SK-N-SH (cell line): ENCODE data around the gene PGK1. TPM values are rescaled to one million over a fixed set of nuclear protein-coding genes. Genes with fewer than 3 reads are reported as not detected.
"Not testable (repeated sequence)": the region's sequence is repeated elsewhere in the genome, so short reads cannot be mapped to it uniquely, and the experiment has no call there.

Source experiments
- CTCF ChIA-PET: fragments of 300-600, 350-600 bp; formaldehyde crosslinking; extraction: SDS; loops from one replicate; lab custom pipeline; 2021; lab: Yijun Ruan, JAX
- POLR2A ChIA-PET: fragments of 350-600 bp; sonication (Branson Sonifier 250); formaldehyde crosslinking; extraction: SDS; loops from one replicate; lab custom pipeline; 2020; ENCODE audit warnings: antibody characterized with exemption, inconsistent platforms; lab: Yijun Ruan, JAX
- DNase-seq: peaks from one replicate; pipeline ENCODE4 v3.0.0; 2012
- H2AFZ ChIP-seq: fragments of 200-600 bp; sonication (generic); 2 replicates; pipeline ENCODE4 v1.8.1; 2016; ENCODE audit warnings: antibody characterized with exemption, mild to moderate bottlenecking, low read depth
- H3F3A ChIP-seq: fragments of 200-600 bp; sonication (generic); replicated peaks from 2 replicates; pipeline ENCODE3; 2016; ENCODE audit warnings: antibody characterized with exemption, mild to moderate bottlenecking; ENCODE audit not compliant: insufficient read depth
- H3K27ac ChIP-seq, 2 experiments: fragments of 200-500 bp in 1 of 2; fragments of 200-600 bp in 1 of 2; sonication (Bioruptor generic) in 1 of 2; sonication (generic), shearing (Covaris generic) in 1 of 2; 2 replicates each; pipeline versions ENCODE4 v1.5.1 to v1.6.1; 2014 to 2016; ENCODE audit warnings: low read depth in 2 of 2, inconsistent platforms in 1 of 2, low read length in 1 of 2, mild to moderate bottlenecking in 1 of 2, mixed read lengths in 1 of 2
- H3K27me3 ChIP-seq: fragments of 200-600 bp; sonication (generic), shearing (Covaris generic); 2 replicates; pipeline ENCODE4 v1.6.1; 2016; ENCODE audit warnings: mixed run types; ENCODE audit not compliant: insufficient read depth
- H3K36me3 ChIP-seq, 2 experiments: fragments of 200-500 bp in 1 of 2; fragments of 200-600 bp in 1 of 2; sonication (Bioruptor generic) in 1 of 2; sonication (generic) in 1 of 2; replicated peaks in 1 of 2; 2 replicates each; pipeline versions ENCODE3 to v1.5.1; 2014 to 2016; ENCODE audit warnings: low read length in 1 of 2, mild to moderate bottlenecking in 1 of 2; ENCODE audit not compliant: insufficient read depth in 2 of 2, control insufficient read depth in 1 of 2
- H3K4me1 ChIP-seq, 2 experiments: fragments of 200-500 bp in 1 of 2; fragments of 200-600 bp in 1 of 2; sonication (Bioruptor generic) in 1 of 2; sonication (generic), shearing (Covaris generic) in 1 of 2; 2 replicates each; pipeline versions ENCODE4 v1.5.1 to v1.6.1; 2014 to 2016; ENCODE audit warnings: low read depth in 1 of 2, low read length in 1 of 2, mixed run types in 1 of 2; ENCODE audit not compliant: insufficient read depth in 2 of 2, control insufficient read depth in 1 of 2
- H3K4me2 ChIP-seq: fragments of 200-600 bp; sonication (generic), shearing (Covaris generic); 2 replicates; pipeline ENCODE4 v1.6.1; 2017; ENCODE audit warnings: mixed run types
- H3K4me3 ChIP-seq, 2 experiments: fragments of 200-500 bp in 1 of 2; fragments of 200-600 bp in 1 of 2; sonication (Bioruptor generic) in 1 of 2; sonication (generic), shearing (Covaris generic) in 1 of 2; 2 replicates each; pipeline versions ENCODE4 v1.5.1 to v1.8.1; 2014 to 2016; ENCODE audit warnings: low read depth in 2 of 2, inconsistent platforms in 1 of 2, low read length in 1 of 2, mild to moderate bottlenecking in 1 of 2, mixed read lengths in 1 of 2, moderate library complexity in 1 of 2
- H3K79me2 ChIP-seq: fragments of 200-600 bp; sonication (generic); 2 replicates; pipeline ENCODE4 v1.8.1; 2017; ENCODE audit warnings: mild to moderate bottlenecking; ENCODE audit not compliant: insufficient read depth
- H3K9ac ChIP-seq: fragments of 200-600 bp; sonication (generic); 2 replicates; pipeline ENCODE4 v1.6.1; 2017; ENCODE audit warnings: mixed run types
- H3K9me2 ChIP-seq: fragments of 200-600 bp; sonication (generic); 2 replicates; pipeline ENCODE4 v1.6.1; 2017; ENCODE audit warnings: mixed run types
- H3K9me3 ChIP-seq: fragments of 200-600 bp; sonication (generic); 2 replicates; pipeline ENCODE4 v1.6.1; 2017; ENCODE audit warnings: mixed run types, mild to moderate bottlenecking, moderate library complexity
- H4K20me1 ChIP-seq: fragments of 200-600 bp; sonication (generic); 2 replicates; pipeline ENCODE4 v1.6.1; 2017; ENCODE audit warnings: mild to moderate bottlenecking, mixed run types; ENCODE audit not compliant: insufficient read depth
- EP300 ChIP-seq, 2 experiments: IDR thresholded peaks; 2 replicates each; pipeline versions ENCODE4 v1.4.0 to v1.6.1; 2012; ENCODE audit warnings: borderline replicate concordance in 1 of 2, low read depth in 1 of 2, low read length in 1 of 2
- FOXJ3 ChIP-seq: sonication (generic); formaldehyde crosslinking; IDR thresholded peaks from 2 replicates; pipeline ENCODE4 v1.5.1; 2020; ENCODE audit warnings: mild to moderate bottlenecking, missing genetic modification reagents
- GATA2 ChIP-seq: sonication (generic); formaldehyde crosslinking; IDR thresholded peaks from 2 replicates; pipeline ENCODE4 v1.5.0; 2020; ENCODE audit warnings: mild to moderate bottlenecking, missing genetic modification reagents
- NRF1 ChIP-seq: IDR thresholded peaks from 2 replicates; pipeline ENCODE4 v1.6.1; 2012; ENCODE audit warnings: low read depth, mild to moderate bottlenecking, low read length
- RAD21 ChIP-seq: IDR thresholded peaks from 2 replicates; pipeline ENCODE4 v1.6.1; 2012; ENCODE audit warnings: mild to moderate bottlenecking, low read length
- RCOR1 ChIP-seq: fragments of 150-350 bp; IDR thresholded peaks from 2 replicates; pipeline ENCODE4 v1.6.1; 2017; ENCODE audit warnings: antibody characterized with exemption, low read length
- RXRA ChIP-seq: IDR thresholded peaks from 2 replicates; pipeline ENCODE4 v1.4.0; 2012; ENCODE audit warnings: low read depth, mild to moderate bottlenecking, borderline replicate concordance
- TAF1 ChIP-seq: IDR thresholded peaks from 2 replicates; pipeline ENCODE4 v1.6.1; 2012; ENCODE audit warnings: low read depth, mild to moderate bottlenecking, low read length, moderate library complexity, borderline replicate concordance
- TCF12 ChIP-seq: IDR thresholded peaks from 2 replicates; pipeline ENCODE4 v1.4.0; 2012
- TEAD4 ChIP-seq: IDR thresholded peaks from 2 replicates; pipeline ENCODE4 v1.4.0; 2012; ENCODE audit warnings: mild to moderate bottlenecking, borderline replicate concordance; ENCODE audit not compliant: insufficient read depth
- USF2 ChIP-seq: fragments of 150-350 bp; IDR thresholded peaks from 2 replicates; pipeline ENCODE4 v1.6.1; 2017; ENCODE audit warnings: antibody characterized with exemption, low read length, low read depth, borderline replicate concordance
- YY1 ChIP-seq: IDR thresholded peaks from 2 replicates; pipeline ENCODE4 v1.4.0; 2012; ENCODE audit warnings: low read depth, mild to moderate bottlenecking
- WGBS: methylation state at CpG from one replicate; pipeline ENCODE4 v1.1.6; 2017; ENCODE audit warnings: low lambda C conversion rate; 5-methylcytosine and 5-hydroxymethylcytosine counted together
- polyA plus RNA-seq, 3 experiments: library from polyadenylated mRNA; depleted of rRNA; stranded (reverse); fragments of >200 nt; gene quantifications; 2 replicates each; pipeline ENCODE4 v1.2.3, GENCODE V29; 2012

PGK1 gene
- polyA plus RNA-seq, 1 of the 3 experiments (the other 2 are of a cell fraction): 260 TPM

- H2AFZ ChIP-seq, H3K4me1 ChIP-seq, POLR2A ChIA-PET, H3K27ac ChIP-seq, H3K36me3 ChIP-seq, H3K27me3 ChIP-seq, H3F3A ChIP-seq, H3K9me2 ChIP-seq, DNase-seq, H3K4me3 ChIP-seq, H3K79me2 ChIP-seq, CTCF ChIA-PET, H4K20me1 ChIP-seq, H3K9me3 ChIP-seq, H3K9ac ChIP-seq, H3K4me2 ChIP-seq: not testable (repeated sequence)
- 0% methylated on average over 1 of the region's 2 CpGs for WGBS
Observed at GRCh38 chrX:78157373-78157772, 53.3 kb downstream of the PGK1 start.

GRCh38 chrX:78157846-78158245, 53.8 kb downstream of the PGK1 start:
- WGBS: 11% methylated on average over 7 of the region's 10 CpGs

DNA sequence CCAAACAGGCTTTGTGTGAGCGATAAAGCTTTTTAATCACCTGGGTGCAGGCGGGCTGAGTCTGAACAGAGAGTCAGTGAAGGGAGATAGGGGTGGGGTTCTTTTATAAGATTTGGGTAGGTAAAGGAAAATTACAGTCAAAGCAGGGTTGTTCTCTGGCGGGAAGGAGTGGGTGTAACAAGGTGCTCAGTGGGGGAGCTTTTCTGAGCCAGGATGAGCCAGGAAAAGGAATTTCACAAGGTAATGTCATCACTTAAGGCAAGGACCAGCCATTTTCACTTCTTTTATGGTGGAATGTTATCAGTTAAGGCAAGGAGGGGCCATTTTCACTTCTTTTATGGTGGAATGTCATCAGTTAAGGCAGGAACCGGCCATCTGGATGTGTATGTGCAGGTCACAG, 56.7 kb downstream of the PGK1 start:
- H3K9me2 ChIP-seq, H3K36me3 ChIP-seq, H3F3A ChIP-seq, H3K4me1 ChIP-seq, DNase-seq, H3K9me3 ChIP-seq, H2AFZ ChIP-seq, H3K4me2 ChIP-seq, POLR2A ChIA-PET, H3K4me3 ChIP-seq, CTCF ChIA-PET, H3K79me2 ChIP-seq, H3K27ac ChIP-seq, H4K20me1 ChIP-seq, H3K27me3 ChIP-seq, H3K9ac ChIP-seq: not testable (repeated sequence)
- WGBS: 31% methylated on average over 4 of the region's 4 CpGs

More at GRCh38 chrX:78157846-78158245, 53.8 kb downstream of the PGK1 start:
- H3K27ac ChIP-seq, POLR2A ChIA-PET, H3K4me3 ChIP-seq, H3K9ac ChIP-seq, DNase-seq, H3K9me3 ChIP-seq, H4K20me1 ChIP-seq, H2AFZ ChIP-seq, H3K27me3 ChIP-seq, H3F3A ChIP-seq, CTCF ChIA-PET, H3K4me1 ChIP-seq, H3K4me2 ChIP-seq, H3K9me2 ChIP-seq, H3K36me3 ChIP-seq, H3K79me2 ChIP-seq: not testable (repeated sequence)

DNA sequence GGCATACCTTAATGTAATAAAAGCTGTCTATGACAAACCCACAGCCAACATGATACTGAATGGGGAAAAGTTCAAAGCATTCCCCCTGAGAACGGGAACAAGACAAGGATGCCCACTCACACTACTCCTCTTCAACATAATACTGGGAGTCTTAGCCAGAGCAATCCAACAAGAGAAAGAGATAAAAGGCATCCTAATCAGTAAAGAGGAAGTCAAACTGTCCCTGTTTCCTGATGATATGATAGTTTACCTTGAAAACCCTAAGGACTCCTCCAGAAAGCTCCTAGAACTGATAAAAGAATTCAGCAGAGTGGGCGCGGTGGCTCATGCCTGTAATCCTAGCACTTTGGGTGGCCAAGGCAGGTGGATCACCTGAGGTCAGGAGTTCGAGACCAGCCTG, 59.1 kb downstream of the PGK1 start:
- H3K4me1 ChIP-seq, H3K4me3 ChIP-seq, H4K20me1 ChIP-seq, H3K9me3 ChIP-seq, H3K27ac ChIP-seq, CTCF ChIA-PET, DNase-seq, H3K36me3 ChIP-seq, H3F3A ChIP-seq, H2AFZ ChIP-seq, H3K27me3 ChIP-seq, H3K4me2 ChIP-seq, H3K9ac ChIP-seq, H3K79me2 ChIP-seq, H3K9me2 ChIP-seq, POLR2A ChIA-PET: not testable (repeated sequence)
- 43% methylated on average over 4 of the region's 4 CpGs for WGBS

DNA sequence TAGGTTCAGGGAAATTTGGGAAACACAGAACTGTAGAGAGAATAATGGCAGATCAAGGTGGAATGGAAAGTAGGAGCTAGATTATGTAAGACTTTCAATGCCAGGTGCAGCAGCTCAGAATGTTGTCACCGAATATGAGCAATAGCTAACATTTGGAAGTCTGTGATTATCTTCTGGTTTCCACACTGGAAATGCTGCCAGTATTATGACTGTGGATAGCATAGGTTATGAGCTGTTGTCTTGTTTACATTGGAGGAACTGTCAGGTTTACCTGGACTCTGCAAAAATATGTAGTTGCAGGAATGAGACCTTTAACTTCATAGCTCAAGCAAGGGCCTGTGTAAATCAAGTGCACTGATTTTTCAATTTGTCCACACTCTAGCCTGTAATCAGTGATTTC, 61.4 kb downstream of the PGK1 start:
- H3K27ac ChIP-seq: no peak overlapping the region
- H3F3A ChIP-seq: no peaks in the 10 kb centered on the region
- no peaks in the 10 kb centered on the region for H3K79me2 ChIP-seq
- no peak overlapping the region for H3K4me3 ChIP-seq
- POLR2A ChIA-PET: no interaction called here
- H4K20me1 ChIP-seq: no peaks in the 10 kb centered on the region
- no peaks in the 10 kb centered on the region for H3K36me3 ChIP-seq
- 0% methylated on average over 1 of the region's 1 CpG for WGBS
- H3K4me2 ChIP-seq: no peak overlapping the region
- H3K9me2 ChIP-seq: no peaks in the 10 kb centered on the region; the same call in 1 of the 2 replicates
- no peaks in the 10 kb centered on the region; the same call in 1 of the 2 replicates for H3K27me3 ChIP-seq
- H3K9me3 ChIP-seq: no peaks in the 10 kb centered on the region
- CTCF ChIA-PET: no interaction called here
- H2AFZ ChIP-seq: no peak overlapping the region
- H3K9ac ChIP-seq: no peak overlapping the region
- no peak for DNase-seq
- no peaks in the 10 kb centered on the region for H3K4me1 ChIP-seq
- TF ChIP-seq RCOR1 (no peak), EP300 (IDR thresholded peaks at IDR 0.05; ENCODE audit: borderline replicate concordance in 1 of 2, low read depth in 1 of 2, low read length in 1 of 2) (no peak), FOXJ3 (CRISPR knock-in tag) (no peak), TCF12 (no peak), TEAD4 (no peak), TAF1 (no peak), USF2 (no peak), YY1 (no peak), RAD21 (no peak), RXRA (no peak), GATA2 (CRISPR knock-in tag) (no peak), NRF1 (no peak)
